A673 (cell line): Measurements from ENCODE around the gene CFAP92. TPM values are rescaled to one million over a fixed set of nuclear protein-coding genes. Genes with fewer than 3 reads are reported as not detected.

Source experiments
- BruUV-seq: library from RNA; stranded (reverse); fragments of 400-500 nt; replicated peaks from 2 replicates; lab custom pipeline; 2021; lab: Mats Ljungman, UMichigan
- CTCF ChIA-PET: fragments of 300-600 bp; sonication (Branson Sonifier 250); formaldehyde crosslinking; loops from one replicate; lab custom pipeline; 2022; ENCODE audit warnings: antibody characterized with exemption; lab: Charles Lee
- POLR2A ChIA-PET: fragments of 300-600 bp; sonication (Branson Sonifier 250); formaldehyde crosslinking; loops from one replicate; lab custom pipeline; 2022; ENCODE audit warnings: antibody characterized with exemption; ENCODE audit not compliant: low non-redundant PET; lab: Charles Lee
- DNase-seq: peaks from one replicate; pipeline ENCODE4 v3.0.0-alpha.2; 2015; ENCODE audit warnings: low spot score
- H3K27ac ChIP-seq: fragments of 200-600 bp; sonication (generic); 2 replicates; pipeline ENCODE4 v1.5.1; 2016; ENCODE audit warnings: mixed run types, low read depth, mild to moderate bottlenecking, mixed read lengths, antibody characterized with exemption, low read length; ENCODE audit not compliant: poor library complexity, severe bottlenecking
- H3K27me3 ChIP-seq: fragments of 200-600 bp; sonication (generic); replicated peaks from 2 replicates; pipeline ENCODE4 v1.6.1; 2017; ENCODE audit warnings: mixed run types, low read depth, mild to moderate bottlenecking, mixed read lengths, antibody characterized with exemption, low read length; ENCODE audit not compliant: insufficient read depth, poor library complexity
- H3K36me3 ChIP-seq: fragments of 200-600 bp; sonication (generic); 2 replicates; pipeline ENCODE4 v1.6.1; 2016; ENCODE audit warnings: mixed run types, mild to moderate bottlenecking, mixed read lengths, antibody characterized with exemption, low read length; ENCODE audit not compliant: insufficient read depth, poor library complexity, severe bottlenecking
- H3K4me1 ChIP-seq: fragments of 200-600 bp; sonication (generic); 2 replicates; pipeline ENCODE4 v1.6.1; 2017; ENCODE audit warnings: mixed run types, mild to moderate bottlenecking, mixed read lengths, antibody characterized with exemption, low read length; ENCODE audit not compliant: insufficient read depth, poor library complexity, severe bottlenecking
- H3K4me3 ChIP-seq: fragments of 200-600 bp; sonication (generic); 2 replicates; pipeline ENCODE4 v1.5.1; 2016; ENCODE audit warnings: low read depth, mixed run types, mild to moderate bottlenecking, mixed read lengths, low read length; ENCODE audit not compliant: poor library complexity, severe bottlenecking
- H3K9me3 ChIP-seq: fragments of 200-600 bp; sonication (generic); 2 replicates; pipeline ENCODE4 v1.6.1; 2016; ENCODE audit warnings: mixed run types, low read depth, mild to moderate bottlenecking, mixed read lengths, antibody characterized with exemption, low read length; ENCODE audit not compliant: poor library complexity, severe bottlenecking
- CTCF ChIP-seq: fragments of 300-800, 200-600 bp; sonication (generic); conservative IDR thresholded peaks from 2 replicates; pipeline ENCODE4 v1.5.1; 2017; ENCODE audit warnings: low read depth, mild to moderate bottlenecking, antibody characterized with exemption, low read length, moderate library complexity, mixed read lengths
- EZH2 ChIP-seq: fragments of 200-600 bp; sonication (generic); IDR thresholded peaks from 2 replicates; pipeline ENCODE4 v1.6.1; 2017; ENCODE audit warnings: borderline replicate concordance, low read depth, mild to moderate bottlenecking, mixed read lengths, antibody characterized with exemption, low read length; ENCODE audit not compliant: poor library complexity, severe bottlenecking
- intact Hi-C: fragments of 100-400 bp; cut with micrococcal nuclease; formaldehyde crosslinking; loops from one replicate; pipeline ENCODE4 v1.10.0; 2022; ENCODE audit not compliant: unreplicated experiment
- total RNA-seq: library from RNA; stranded (reverse); gene quantifications from 2 replicates; pipeline ENCODE4 v1.2.3, GENCODE V29; 2021

CFAP92 gene
- total RNA-seq, 1 experiment from 2014 or later = not detected

DNA sequence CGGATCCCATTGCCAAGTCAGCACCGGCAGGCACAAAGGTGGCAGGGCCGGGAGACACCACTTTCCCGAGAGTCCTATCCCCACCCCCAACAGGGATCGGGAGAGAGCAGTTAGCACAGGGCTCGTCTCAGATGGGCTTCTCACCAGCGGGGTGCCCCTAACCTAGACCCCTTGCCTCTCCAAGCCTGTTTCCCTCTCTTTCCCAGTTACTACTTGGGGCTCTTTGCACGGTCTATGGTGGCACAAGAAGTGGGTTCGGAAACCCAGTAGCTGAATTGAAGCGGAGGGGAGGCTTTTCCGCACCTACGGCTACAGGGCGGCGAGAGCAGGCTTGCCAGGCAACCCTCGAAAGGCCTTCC, 6.8 kb upstream of the CFAP92 start:
- Histone ChIP-seq H3K36me3 (no peaks in the 10 kb centered on the region), H3K4me3 (no peak overlapping the region), H3K27me3 (peaks cover 41% of the 10 kb centered on the region), H3K9me3 (no peaks in the 10 kb centered on the region), H3K4me1 (peaks cover 23% of the 10 kb centered on the region), H3K27ac (no peak overlapping the region)
- no peak for DNase-seq
- ChIA-PET POLR2A (interaction anchor here (0.6 kb wide), 1 partner anchor 303 kb away, joined by 10 read pairs; no protein-coding TSS in a partner anchor), CTCF (no interaction called here)
- TF ChIP-seq EZH2 (no peak), CTCF (no peak)
- BruUV-seq = no TSS peak
- intact Hi-C loops = no loop called here

GRCh38 chr3:128999102-128999501, 5.2 kb upstream of the CFAP92 start:
- TF ChIP-seq EZH2 = no peak
- no peak for TF ChIP-seq CTCF
- Histone ChIP-seq H3K9me3 (no peaks in the 10 kb centered on the region), H3K27ac (peak overlapping the region; percentile 43), H3K36me3 (no peaks in the 10 kb centered on the region), H3K27me3 (peaks cover 37% of the 10 kb centered on the region), H3K4me1 (peaks cover 23% of the 10 kb centered on the region), H3K4me3 (no peak overlapping the region)
- no peak for DNase-seq
- ChIA-PET POLR2A (no interaction called here), CTCF (no interaction called here)
- intact Hi-C loops = no loop called here
- BruUV-seq = no TSS peak

- no peak for DNase-seq
- BruUV-seq = no TSS peak
- Histone ChIP-seq H3K4me3 (no peak overlapping the region), H3K9me3 (no peaks in the 10 kb centered on the region), H3K36me3 (no peaks in the 10 kb centered on the region), H3K27me3 (peaks cover 36% of the 10 kb centered on the region), H3K27ac (peak overlapping the region; percentile 43), H3K4me1 (peaks cover 23% of the 10 kb centered on the region)
- no peak for TF ChIP-seq CTCF
- TF ChIP-seq EZH2 = no peak
- CTCF ChIA-PET = no interaction called here
- POLR2A ChIA-PET = no interaction called here
- intact Hi-C loops = no loop called here
Measured at GRCh38 chr3:128998561-128998960, 4.7 kb upstream of the CFAP92 start.
